H9 (cell line): Measurements from ENCODE around the gene BRMS1. TPM values are rescaled to one million over a fixed set of nuclear protein-coding genes. Genes with fewer than 3 reads are reported as not detected.

ENCODE experiments used
- DNase-seq: peaks from one replicate; pipeline ENCODE4 v3.0.0-alpha.2; 2017
- H2AFZ ChIP-seq: one replicate; pipeline ENCODE4 v1.6.1; 2013; ENCODE audit warnings: mild to moderate bottlenecking, low read length, control low read depth, moderate library complexity
- H2AK5ac ChIP-seq: 2 replicates; pipeline ENCODE4 v1.6.1; 2013; ENCODE audit warnings: low read length, control low read depth, mixed read lengths; ENCODE audit not compliant: insufficient read length
- H2BK120ac ChIP-seq: one replicate; pipeline ENCODE4 v1.6.1; 2013; ENCODE audit warnings: low read depth, mild to moderate bottlenecking, low read length, control low read depth, inconsistent platforms; ENCODE audit not compliant: poor library complexity, severe bottlenecking
- H2BK12ac ChIP-seq: 2 replicates; pipeline ENCODE4 v1.6.1; 2013; ENCODE audit warnings: low read length, control low read depth, mixed read lengths, low read depth; ENCODE audit not compliant: insufficient read length
- H2BK15ac ChIP-seq: 2 replicates; pipeline ENCODE4 v1.6.1; 2013; ENCODE audit warnings: low read depth, low read length, control low read depth
- H2BK20ac ChIP-seq: one replicate; pipeline ENCODE4 v1.6.1; 2013; ENCODE audit warnings: low read depth, mild to moderate bottlenecking, low read length, control low read depth, inconsistent platforms; ENCODE audit not compliant: poor library complexity, severe bottlenecking
- H2BK5ac ChIP-seq: 2 replicates; pipeline ENCODE4 v1.6.1; 2013; ENCODE audit warnings: low read length, control low read depth, mixed read lengths; ENCODE audit not compliant: insufficient read length
- H3K14ac ChIP-seq: 2 replicates; pipeline ENCODE4 v1.6.1; 2013; ENCODE audit warnings: low read length, control low read depth; ENCODE audit not compliant: insufficient read depth
- H3K18ac ChIP-seq: 2 replicates; pipeline ENCODE4 v1.6.1; 2013; ENCODE audit warnings: low read depth, mild to moderate bottlenecking, mixed read lengths, low read length, control low read depth; ENCODE audit not compliant: insufficient read length
- H3K23ac ChIP-seq: 2 replicates; pipeline ENCODE4 v1.6.1; 2013; ENCODE audit warnings: low read length, control low read depth, mixed read lengths, low read depth; ENCODE audit not compliant: insufficient read length
- H3K23me2 ChIP-seq: 2 replicates; pipeline ENCODE4 v1.6.1; 2013; ENCODE audit warnings: low read depth, mild to moderate bottlenecking, mixed read lengths, low read length, control low read depth; ENCODE audit not compliant: insufficient read length, poor library complexity, severe bottlenecking
- H3K27ac ChIP-seq: 2 replicates; pipeline ENCODE4 v1.5.1; 2013; ENCODE audit warnings: low read length, control low read depth, mixed read lengths, low read depth; ENCODE audit not compliant: insufficient read length
- H3K27me3 ChIP-seq: 2 replicates; pipeline ENCODE4 v1.6.1; 2013; ENCODE audit warnings: low read length, control low read depth, inconsistent platforms; ENCODE audit not compliant: insufficient read depth
- H3K4ac ChIP-seq: 2 replicates; pipeline ENCODE4 v1.6.1; 2013; ENCODE audit warnings: low read depth, mild to moderate bottlenecking, control low read depth, inconsistent platforms, low read length, moderate library complexity
- H3K4me1 ChIP-seq: 2 replicates; pipeline ENCODE4 v1.6.1; 2013; ENCODE audit warnings: low read length, control low read depth, inconsistent platforms; ENCODE audit not compliant: insufficient read depth
- H3K4me2 ChIP-seq: 2 replicates; pipeline ENCODE4 v1.6.1; 2013; ENCODE audit warnings: low read length, control low read depth, mixed read lengths; ENCODE audit not compliant: insufficient read length, insufficient read depth
- H3K56ac ChIP-seq: 2 replicates; pipeline ENCODE4 v1.6.1; 2013; ENCODE audit warnings: low read depth, mild to moderate bottlenecking, mixed read lengths, low read length, control low read depth; ENCODE audit not compliant: insufficient read length
- H3K79me1 ChIP-seq: 2 replicates; pipeline ENCODE4 v1.6.1; 2013; ENCODE audit warnings: low read depth, mild to moderate bottlenecking, moderate library complexity, low read length, control low read depth, inconsistent platforms; ENCODE audit not compliant: insufficient read depth, poor library complexity, severe bottlenecking
- H3K79me2 ChIP-seq: 2 replicates; pipeline ENCODE4 v1.6.1; 2013; ENCODE audit warnings: low read length, control low read depth, inconsistent platforms; ENCODE audit not compliant: insufficient read depth
- H3K9ac ChIP-seq: 2 replicates; pipeline ENCODE4 v1.6.1; 2013; ENCODE audit warnings: low read length, control low read depth, mixed read lengths; ENCODE audit not compliant: insufficient read length; ENCODE audit errors: extremely low read depth
- H3K9me3 ChIP-seq: one replicate; pipeline ENCODE4 v1.6.1; 2013; ENCODE audit warnings: low read depth, low read length, inconsistent platforms; ENCODE audit not compliant: control insufficient read depth
- H3T11ph ChIP-seq: one replicate; pipeline ENCODE4 v1.6.1; 2013; ENCODE audit warnings: mild to moderate bottlenecking, low read length, control low read depth, inconsistent platforms
- H4K20me1 ChIP-seq: one replicate; pipeline ENCODE4 v1.6.1; 2013; ENCODE audit not compliant: control insufficient read depth, insufficient read length, insufficient read depth
- H4K5ac ChIP-seq: 2 replicates; pipeline ENCODE4 v1.6.1; 2013; ENCODE audit warnings: low read depth, mild to moderate bottlenecking, mixed read lengths, low read length, control low read depth; ENCODE audit not compliant: insufficient read length
- H4K8ac ChIP-seq: replicated peaks from 2 replicates; pipeline ENCODE4 v1.6.1; 2013; ENCODE audit warnings: low read length, control low read depth, mixed read lengths, low read depth; ENCODE audit not compliant: insufficient read length
- H4K91ac ChIP-seq: 2 replicates; pipeline ENCODE4 v1.6.1; 2013; ENCODE audit warnings: low read depth, mild to moderate bottlenecking, moderate library complexity, mixed read lengths, low read length, control low read depth; ENCODE audit not compliant: insufficient read length
- H3K27ac Mint-ChIP-seq, 3 experiments: 2 replicates in 2 of 3; 3 replicates in 1 of 3; pipeline ENCODE4 v1.8.0; 2020 to 2021; ENCODE audit warnings: mixed read lengths in 3 of 3, mild to moderate bottlenecking in 1 of 3, moderate library complexity in 1 of 3
- H3K27me3 Mint-ChIP-seq: 2 replicates; pipeline ENCODE4 v1.8.0; 2021; ENCODE audit warnings: low read depth, mild to moderate bottlenecking, moderate library complexity, mixed read lengths
- H3K36me3 Mint-ChIP-seq, 3 experiments: 2 replicates in 2 of 3; 3 replicates in 1 of 3; pipeline ENCODE4 v1.8.0; 2020 to 2021; ENCODE audit warnings: low read depth in 3 of 3, mixed read lengths in 3 of 3; ENCODE audit not compliant: insufficient read depth in 1 of 3
- H3K4me1 Mint-ChIP-seq, 2 experiments: 2 replicates each; pipeline ENCODE4 v1.8.0; 2020; ENCODE audit warnings: mixed read lengths in 2 of 2
- H3K4me3 Mint-ChIP-seq, 2 experiments: 2 replicates in 1 of 2; 3 replicates in 1 of 2; pipeline ENCODE4 v1.8.0; 2020 to 2021; ENCODE audit warnings: mild to moderate bottlenecking in 2 of 2, mixed read lengths in 2 of 2, moderate library complexity in 1 of 2
- H3K9me3 Mint-ChIP-seq, 2 experiments: 2 replicates in 1 of 2; 3 replicates in 1 of 2; pipeline ENCODE4 v1.8.0; 2020; ENCODE audit warnings: mild to moderate bottlenecking in 2 of 2, mixed read lengths in 2 of 2, moderate library complexity in 1 of 2
- CTCF ChIP-seq: fragments of 200-600 bp; sonication (generic); conservative IDR thresholded peaks from 3 replicates; pipeline ENCODE4 v1.8.0; 2021; ENCODE audit warnings: antibody characterized with exemption, mild to moderate bottlenecking
- WGBS: extraction: QIAGEN DNeasy Blood & Tissue Kit; methylation state at CpG from one replicate; pipeline ENCODE4 v1.1.7; 2013; ENCODE audit warnings: missing lambda C conversion rate, low lambda C conversion rate, mixed read lengths; ENCODE audit not compliant: insufficient read length; ENCODE audit errors: extremely low coverage; 5-methylcytosine and 5-hydroxymethylcytosine counted together
- total RNA-seq: library from RNA; stranded (reverse); gene quantifications from 2 replicates; pipeline ENCODE4 v1.2.1, GENCODE V29; 2021

BRMS1 gene
- total RNA-seq, 1 experiment from 2014 or later: 50.1 TPM

- no peak for TF ChIP-seq CTCF
- no peak overlapping the region for H3K9ac ChIP-seq
- H3T11ph ChIP-seq: no peak overlapping the region
- no peak overlapping the region for H4K5ac ChIP-seq
- H3K4me1 ChIP-seq: no peaks in the 10 kb centered on the region
- Mint-ChIP-seq H3K36me3 (peaks cover 44 to 69% (median 61%) of the 10 kb centered on the region in 3 experiments), H3K27me3 (no peaks in the 10 kb centered on the region; the same call in 1 of the 2 replicates), H3K27ac (peak overlapping the region in 1 of 3 experiments; percentile 49; a peak in 2 of 7 replicates), H3K4me1 (peaks cover 11 to 18% of the 10 kb centered on the region in 2 experiments), H3K4me3 (0 out of 5 replicates have a peak overlapping the region, but pooled peaks of 1 of the 2 experiments have one; percentile 33), H3K9me3 (no peaks in the 10 kb centered on the region)
- no peaks in the 10 kb centered on the region for H3K9me3 ChIP-seq
- no peak overlapping the region for H3K4ac ChIP-seq
- no peaks in the 10 kb centered on the region for H4K20me1 ChIP-seq
- no peak overlapping the region for H2BK12ac ChIP-seq
- H2AK5ac ChIP-seq: no peak overlapping the region
- H3K23me2 ChIP-seq: peaks cover 5% of the 10 kb centered on the region
- no peak overlapping the region for H3K18ac ChIP-seq
- WGBS: no CpG with 5 or more reads among the region's 15 CpGs
- no peak overlapping the region for H3K14ac ChIP-seq
- H3K23ac ChIP-seq: no peak overlapping the region
- H3K79me2 ChIP-seq: no peaks in the 10 kb centered on the region; the same call in 1 of the 2 replicates
- no peak overlapping the region for H3K56ac ChIP-seq
- no peak overlapping the region for H2BK120ac ChIP-seq
- no peak overlapping the region for H2BK20ac ChIP-seq
- H3K27me3 ChIP-seq: no peaks in the 10 kb centered on the region
- H2BK5ac ChIP-seq: no peak overlapping the region
- no peak for DNase-seq
- H3K27ac ChIP-seq: no peak overlapping the region
- no peak overlapping the region for H3K4me2 ChIP-seq
- H2AFZ ChIP-seq: no peak overlapping the region
- no peaks in the 10 kb centered on the region for H3K79me1 ChIP-seq
- H4K8ac ChIP-seq: no peak overlapping the region
- H4K91ac ChIP-seq: no peak overlapping the region
- H2BK15ac ChIP-seq: no peak overlapping the region
Observed at GRCh38 chr11:66367561-66368312, 22.8 kb upstream of the BRMS1 start.
